ENCODE measurements around the gene IDH2. TPM values are rescaled to one million over a fixed set of nuclear protein-coding genes. Genes with fewer than 3 reads are reported as not detected.
A peak's percentile ranks its signal among the peaks of the same experiment; 100 is the strongest.

Gene IDH2
- total and polyA plus RNA-seq, 4 donors = 149 to 339 (median 298) TPM

GRCh38 chr15:90138071-90138833 is 36.0 kb upstream of the IDH2 start:
- Histone ChIP-seq H3K4me3 (ENCODE audit: low read depth in 1 of 3, low read length in 3 of 3) (no peak overlapping the region), H3K9ac (ENCODE audit: low read depth in 1 of 2, low read length in 2 of 2) (no peak overlapping the region), H3K27me3 (ENCODE audit: control insufficient read depth in 4 of 4, insufficient read depth in 4 of 4, low read length in 3 of 4) (no peaks in the 10 kb centered on the region), H3K4me1 (ENCODE audit: control insufficient read depth in 4 of 4, insufficient read depth in 4 of 4, low read length in 3 of 4) (peaks cover 5 to 14% (median 9%) of the 10 kb centered on the region in 4 donors), H3K9me3 (ENCODE audit: control insufficient read depth in 4 of 4, low read length in 3 of 4) (no peaks in the 10 kb centered on the region), H3K27ac (ENCODE audit: low read depth in 1 of 2, low read length in 2 of 2) (peak overlapping the region in 1 of 2 donors; percentile 18), H3K36me3 (ENCODE audit: control insufficient read depth in 4 of 4, insufficient read depth in 3 of 4, low read depth in 1 of 4, low read length in 3 of 4) (no peaks in the 10 kb centered on the region)
- no peak for DNase-seq (ENCODE audit: low spot score)
- peak; percentile 25 to 56 for TF ChIP-seq HNF4A (conservative IDR thresholded peaks at IDR 0.05)
- no peak for TF ChIP-seq TAF1 (conservative IDR thresholded peaks at IDR 0.05)
- TF ChIP-seq NR2F2 (IDR thresholded peaks at IDR 0.05) = peak; percentile 11
- peak; percentile 89 to 93 for TF ChIP-seq RXRA (IDR thresholded peaks at IDR 0.05)
- TF ChIP-seq RAD21 (IDR thresholded peaks at IDR 0.05) = peak; percentile 41 to 65
- 77% methylated on average over 11 of the region's 11 CpGs for WGBS

GRCh38 chr15:90132437-90132836 is 30.2 kb upstream of the IDH2 start:
- TF ChIP-seq HNF4A (conservative IDR thresholded peaks at IDR 0.05) = no peak
- no peak for TF ChIP-seq FOXA1 (IDR thresholded peaks at IDR 0.05)
- no peak for TF ChIP-seq JUND (IDR thresholded peaks at IDR 0.05)
- TF ChIP-seq EGR1 (IDR thresholded peaks at IDR 0.05; ENCODE audit: low read depth in 2 of 2) = no peak
- no peak for TF ChIP-seq HNF4G (IDR thresholded peaks at IDR 0.05)
- no peak for TF ChIP-seq TAF1 (conservative IDR thresholded peaks at IDR 0.05)
- no peak for TF ChIP-seq REST (IDR thresholded peaks at IDR 0.05)
- TF ChIP-seq YY1 (IDR thresholded peaks at IDR 0.05) = no peak
- no peak for TF ChIP-seq CTCF (IDR thresholded peaks at IDR 0.05; ENCODE audit: low read depth, low read length, missing input control)
- TF ChIP-seq ATF3 (IDR thresholded peaks at IDR 0.05) = no peak
- WGBS = 94% methylated on average over 5 of the region's 5 CpGs
- Histone ChIP-seq H3K9ac (ENCODE audit: low read depth in 1 of 2, low read length in 2 of 2) (no peak overlapping the region), H3K36me3 (ENCODE audit: control insufficient read depth in 4 of 4, insufficient read depth in 3 of 4, low read depth in 1 of 4, low read length in 3 of 4) (no peaks in the 10 kb centered on the region), H3K27ac (ENCODE audit: low read depth in 1 of 2, low read length in 2 of 2) (no peak overlapping the region), H3K27me3 (ENCODE audit: control insufficient read depth in 4 of 4, insufficient read depth in 4 of 4, low read length in 3 of 4) (no peaks in the 10 kb centered on the region), H3K4me1 (ENCODE audit: control insufficient read depth in 4 of 4, insufficient read depth in 4 of 4, low read length in 3 of 4) (no peaks in the 10 kb centered on the region), H3K4me3 (ENCODE audit: low read depth in 1 of 3, low read length in 3 of 3) (no peak overlapping the region), H3K9me3 (ENCODE audit: control insufficient read depth in 4 of 4, low read length in 3 of 4) (no peaks in the 10 kb centered on the region)
- DNase-seq (ENCODE audit: low spot score) = no peak

All from liver (tissue), 9 donors.